K562 (cell line): ENCODE results near the gene ZBTB22. TPM values are rescaled to one million over a fixed set of nuclear protein-coding genes. Genes with fewer than 3 reads are reported as not detected.

Experiments used
- ATAC-seq: fragments of 200-7000 bp; cut with Tn5 transposase; 3 replicates; pipeline ENCODE4 v1.9.1; 2020; ENCODE audit warnings: moderate library complexity
- BruUV-seq: library from RNA; stranded (reverse); fragments of 400-500 nt; replicated peaks from 2 replicates; lab custom pipeline; 2021; lab: Mats Ljungman, UMichigan
- CTCF ChIA-PET: fragments of 300-600 bp; formaldehyde crosslinking; extraction: SDS; loops from one replicate; lab custom pipeline; 2021; ENCODE audit warnings: low intra/inter-chr PET ratio; lab: Yijun Ruan, JAX
- POLR2A ChIA-PET: fragments of 300-600, 350-650 bp; sonication (Branson Sonifier 250); formaldehyde crosslinking; extraction: SDS; loops from one replicate; lab custom pipeline; 2021; ENCODE audit warnings: antibody characterized with exemption, inconsistent platforms; lab: Yijun Ruan, JAX
- DNase-seq, 4 experiments: peaks; one replicate each; pipeline versions ENCODE4 v3.0.0 to v3.0.0-alpha.2; 2011 to 2018; ENCODE audit warnings: low spot score in 3 of 4, mixed read lengths in 3 of 4; ENCODE audit errors: extremely low read depth in 1 of 4
- FAIRE-seq: peaks from 2 replicates; lab custom pipeline; 2011; peaks lifted over from hg19 to GRCh38; lab: Jason Lieb, UNC
- H2AFZ ChIP-seq: 2 replicates; pipeline ENCODE4 v1.6.0; 2011; ENCODE audit warnings: low read depth, low read length, control low read depth, inconsistent platforms
- H3K27ac ChIP-seq: fragments of 200-600 bp; 3 replicates; pipeline ENCODE4 v1.8.0; 2011; ENCODE audit warnings: low read depth, mild to moderate bottlenecking, control low read depth, inconsistent platforms, low read length, moderate library complexity, mixed read lengths; ENCODE audit errors: extremely low read depth
- H3K27me3 ChIP-seq, 2 experiments: fragments of 300-600 bp in 1 of 2; 2 replicates in 1 of 2; 3 replicates in 1 of 2; pipeline versions ENCODE4 v1.6.0 to v1.8.0; 2011; ENCODE audit warnings: inconsistent platforms in 2 of 2, low read length in 2 of 2, mild to moderate bottlenecking in 1 of 2, mixed read lengths in 1 of 2, moderate library complexity in 1 of 2; ENCODE audit not compliant: control insufficient read depth in 2 of 2, insufficient read depth in 2 of 2
- H3K36me3 ChIP-seq: fragments of 300-600 bp; 3 replicates; pipeline ENCODE4 v1.8.0; 2011; ENCODE audit warnings: mild to moderate bottlenecking, low read length, inconsistent platforms; ENCODE audit not compliant: control insufficient read depth, insufficient read depth
- H3K4me1 ChIP-seq, 2 experiments: fragments of 200-600 bp in 1 of 2; replicated peaks in 1 of 2; 2 replicates in 1 of 2; 3 replicates in 1 of 2; pipeline versions ENCODE4 v1.5.1 to v1.8.0; 2011; ENCODE audit warnings: inconsistent platforms in 2 of 2, low read length in 2 of 2, mild to moderate bottlenecking in 1 of 2, mixed read lengths in 1 of 2, moderate library complexity in 1 of 2; ENCODE audit not compliant: control insufficient read depth in 2 of 2, insufficient read depth in 2 of 2
- H3K4me2 ChIP-seq: 2 replicates; pipeline ENCODE4 v1.6.1; 2011; ENCODE audit warnings: low read length, control low read depth, inconsistent platforms, mixed read lengths; ENCODE audit not compliant: insufficient read depth
- H3K4me3 ChIP-seq: fragments of 200-600 bp; sonication (generic), shearing (Covaris generic); 2 replicates; pipeline ENCODE4 v1.5.1; 2016; ENCODE audit warnings: control low read depth, inconsistent platforms
- H3K79me2 ChIP-seq: fragments of 200-600 bp; 3 replicates; pipeline ENCODE4 v1.8.0; 2011; ENCODE audit warnings: low read length, inconsistent platforms; ENCODE audit not compliant: control insufficient read depth, insufficient read depth
- H3K9ac ChIP-seq, 2 experiments: 2 replicates each; pipeline versions ENCODE4 v1.6.0 to v1.6.1; 2011; ENCODE audit warnings: low read depth in 2 of 2, low read length in 2 of 2, control low read depth in 1 of 2, inconsistent platforms in 1 of 2, mild to moderate bottlenecking in 1 of 2, mixed read lengths in 1 of 2; ENCODE audit not compliant: insufficient read depth in 1 of 2
- H3K9me1 ChIP-seq: one replicate; pipeline ENCODE4 v1.6.0; 2011; ENCODE audit warnings: inconsistent platforms, mild to moderate bottlenecking, low read length, moderate library complexity; ENCODE audit not compliant: control insufficient read depth, insufficient read depth
- H3K9me3 ChIP-seq: replicated peaks from 2 replicates; pipeline ENCODE4 v1.5.1; 2011; ENCODE audit warnings: low read depth, low read length, inconsistent platforms; ENCODE audit not compliant: control insufficient read depth, insufficient read depth
- H4K20me1 ChIP-seq: replicated peaks from 2 replicates; pipeline ENCODE4 v1.6.1; 2011; ENCODE audit warnings: low read length, inconsistent platforms, mixed read lengths; ENCODE audit not compliant: control insufficient read depth, insufficient read depth
- ATF4 ChIP-seq: fragments of 450-650 bp; formaldehyde crosslinking; IDR thresholded peaks from 2 replicates; pipeline ENCODE4 v1.4.0; 2022; ENCODE audit warnings: mild to moderate bottlenecking, moderate library complexity
- BCL6 ChIP-seq: fragments of 250-450 bp; sonication (Bioruptor Pico); IDR thresholded peaks from 2 replicates; pipeline ENCODE4 v1.4.0; 2020
- EWSR1 ChIP-seq: fragments of 450-650 bp; IDR thresholded peaks from 2 replicates; pipeline ENCODE4 v1.6.1; 2018; ENCODE audit warnings: borderline replicate concordance, mild to moderate bottlenecking, low read depth, moderate library complexity; ENCODE audit not compliant: partially characterized antibody
- FOSL1 ChIP-seq: fragments of 200-800 bp; sonication (Bioruptor generic); conservative IDR thresholded peaks from 2 replicates; pipeline ENCODE4 v1.6.1; 2016; ENCODE audit warnings: missing genetic modification characterization, missing compliant biosample characterization
- PRMT5 ChIP-seq: sonication (generic); formaldehyde crosslinking; IDR thresholded peaks from 2 replicates; pipeline ENCODE4 v1.5.0; 2020; ENCODE audit warnings: missing genetic modification reagents
- SMAD2 ChIP-seq: fragments of 150-350 bp; IDR thresholded peaks from 2 replicates; pipeline ENCODE4 v1.6.1; 2014; ENCODE audit warnings: low read depth, mild to moderate bottlenecking, low read length
- THAP7 ChIP-seq: fragments of 250-450 bp; sonication (Bioruptor Pico); IDR thresholded peaks from 2 replicates; pipeline ENCODE4 v1.5.0; 2021
- THRA ChIP-seq: fragments of 450-650 bp; IDR thresholded peaks from 2 replicates; pipeline ENCODE4 v1.6.1; 2017; ENCODE audit warnings: mild to moderate bottlenecking, moderate library complexity
- ZFP30 ChIP-seq: fragments of 250-450 bp; sonication (Bioruptor Pico); IDR thresholded peaks from 2 replicates; pipeline ENCODE4 v1.8.0; 2022; ENCODE audit warnings: moderate library complexity, mild to moderate bottlenecking, inconsistent platforms, borderline replicate concordance
- ZFPM2 ChIP-seq: fragments of 250-450 bp; sonication (Bioruptor Pico); IDR thresholded peaks from 2 replicates; pipeline ENCODE4 v1.5.1; 2022; ENCODE audit warnings: mild to moderate bottlenecking
- ZNF146 ChIP-seq: IDR thresholded peaks from one replicate; pipeline ENCODE4 v1.6.1; 2018; ENCODE audit warnings: missing compliant biosample characterization; ENCODE audit not compliant: unreplicated experiment
- ZNF274 ChIP-seq: IDR thresholded peaks from 2 replicates; pipeline ENCODE4 v1.6.1; 2011; ENCODE audit warnings: low read depth, mild to moderate bottlenecking, low read length, moderate library complexity, borderline replicate concordance
- ZNF551 ChIP-seq: fragments of 250-450 bp; sonication (Bioruptor Pico); IDR thresholded peaks from 2 replicates; pipeline ENCODE4 v1.5.0; 2021; ENCODE audit warnings: mild to moderate bottlenecking, moderate library complexity
- ZNF695 ChIP-seq: fragments of 450-650 bp; formaldehyde crosslinking; IDR thresholded peaks from 2 replicates; pipeline ENCODE4 v1.4.0; 2020; ENCODE audit warnings: mild to moderate bottlenecking, moderate library complexity
- WGBS: fragments of 100-300 bp; shearing (Covaris generic); methylation state at CpG from one replicate; pipeline ENCODE4 v1.1.6; 2016; ENCODE audit warnings: low coverage, mixed read lengths; ENCODE audit not compliant: insufficient coverage; ENCODE audit errors: missing lambda C conversion rate; 5-methylcytosine and 5-hydroxymethylcytosine counted together
- in situ Hi-C: fragments of 300-500 bp; cut with MboI; formaldehyde crosslinking; loops from 4 replicates; pipeline ENCODE4 v1.15.0; 2018; ENCODE audit warnings: inconsistent platforms, mixed read lengths
- intact Hi-C: fragments of 100-400 bp; cut with micrococcal nuclease; formaldehyde crosslinking; loops from 2 replicates; pipeline ENCODE4 v1.14.2; 2022
- polyA plus RNA-seq, 8 experiments: library from polyadenylated mRNA; depleted of rRNA in 4 of 8; stranded (reverse) in 5 of 8; unstranded in 3 of 8; fragments of >200 nt; fragmentation: Nextera tagmentation in 2 of 8; fragmentation: Illumina TruSeq in 1 of 8; extraction: Ambion mirVana in 2 of 8; extraction: Trizol in 1 of 8; gene quantifications; 2 replicates each; pipeline versions ENCODE4 v1.2.1 to v1.2.3, GENCODE V29; 2011 to 2014; ENCODE audit warnings: inconsistent platforms in 1 of 8, missing spikeins in 1 of 8
- total RNA-seq, 7 experiments: library from RNA; depleted of rRNA in 6 of 7; stranded (reverse); fragments of >200 nt in 6 of 7; fragmentation: Illumina TruSeq in 2 of 7; extraction: Trizol in 2 of 7; gene quantifications; 2 replicates each; pipeline versions ENCODE4 v1.2.1 to v1.2.3, GENCODE V29; 2011 to 2021; ENCODE audit warnings: low replicate concordance in 1 of 7

The ZBTB22 gene
- total and polyA plus RNA-seq, 9 of the 15 experiments (the other 6 are each of a cell fraction or from before 2014, with no cell fraction given): 0.21 to 11.9 (median 7.1) TPM

GRCh38 chr6:33277663-33278391, 39.7 kb downstream of the ZBTB22 start (continued):
- no peak for TF ChIP-seq PRMT5 (CRISPR knock-in tag)

GRCh38 chr6:33276864-33277662, 40.5 kb downstream of the ZBTB22 start, which contains the start of gene B3GALT4:
Gene B3GALT4 (plus strand): TSS chr6:33277123. CDS start chr6:33277420, 297 bp downstream.
- Histone ChIP-seq H3K36me3 (peaks cover 91% of the 10 kb centered on the region), H3K9ac (peak within 1 kb of the TSS; percentile 90 to 100), H3K79me2 (peaks cover 45% of the 10 kb centered on the region), H3K9me3 (no peaks in the 10 kb centered on the region), H3K4me1 (peaks cover 39 to 40% of the 10 kb centered on the region in 2 experiments), H3K27me3 (no peaks in the 10 kb centered on the region), H4K20me1 (peaks cover 42% of the 10 kb centered on the region), H3K27ac (peak within 1 kb of the TSS; percentile 98), H2AFZ (peak within 1 kb of the TSS; percentile 82), H3K9me1 (no peaks in the 10 kb centered on the region), H3K4me3 (peak within 1 kb of the TSS; percentile 93), H3K4me2 (peak within 1 kb of the TSS; percentile 99)
- CTCF ChIA-PET: interaction anchor here (0.6 to 6.6 kb wide), 5 partner anchors 68 to 154 kb away, joined by 3 to 64 read pairs (median 3); no protein-coding TSS in a partner anchor
- DNase-seq (peak; percentile 90 to 95 (median 92)), ATAC-seq (peak; percentile 83), FAIRE-seq (peak; percentile 59)
- WGBS: 2% methylated on average over 68 of the region's 80 CpGs
- BruUV-seq: no TSS peak
- in situ Hi-C loops: loop anchor here (10.0 kb wide), 1 partner anchor 128 kb away; no protein-coding TSS in a partner anchor
- POLR2A ChIA-PET: interaction anchor here (0.5 to 8.1 kb wide), 32 partner anchors 8 to 599 kb away, joined by 3 to 90 read pairs (median 4); partner anchors contain the start of genes KIFC1, PFDN6, RGL2 and RING1
- intact Hi-C loops: loop anchor here (2.0 to 10.0 kb wide), 3 partner anchors 134 to 298 kb away; partner anchors contain the start of genes CUTA and PHF1
- no peak for TF ChIP-seq ZNF146 (CRISPR knock-in tag)
- TF ChIP-seq THRA: no peak
- TF ChIP-seq THAP7 (CRISPR knock-in tag): peak; percentile 82
- TF ChIP-seq ZFPM2 (CRISPR knock-in tag): peak; percentile 94
- TF ChIP-seq ZNF274: no peak; the same call in 1 of the 2 replicates
- no peak for TF ChIP-seq EWSR1
- TF ChIP-seq SMAD2: no peak
- 0 out of 2 replicates have a peak, but pooled peaks have one; percentile 24 for TF ChIP-seq FOSL1
- TF ChIP-seq ZNF695: peak; percentile 87; the same call in 1 of the 2 replicates
- TF ChIP-seq ZNF551: peak; percentile 70; the same call in 1 of the 2 replicates
- TF ChIP-seq ZFP30 (CRISPR knock-in tag): no peak
- 0 out of 2 replicates have a peak, but pooled peaks have one; percentile 17 for TF ChIP-seq BCL6 (CRISPR knock-in tag)
- TF ChIP-seq ATF4: no peak
